HG03342 (cell line): Measurements from ENCODE around the gene BMP3.

Experiments used
- ATAC-seq: cut with Tn5 transposase; IDR thresholded peaks from one replicate; pipeline ENCODE4 v1.9.1; 2021; ENCODE audit warnings: mild to moderate bottlenecking, moderate library complexity; ENCODE audit not compliant: unreplicated experiment

The BMP3 gene

GRCh38 chr4:81102107-81102506 lies 71.6 kb downstream of the BMP3 start:
- no peak for ATAC-seq

GRCh38 chr4:81106150-81106549 lies 75.6 kb downstream of the BMP3 start:
- ATAC-seq = no peak
